ENCODE data around the gene ZNF785. TPM values are rescaled to one million over a fixed set of nuclear protein-coding genes. Genes with fewer than 3 reads are reported as not detected.

ZNF785 gene
- total and polyA plus RNA-seq, 2 of the 13 experiments (the other 11 are each of a cell fraction or from before 2014, with no cell fraction given) = 0.01 TPM; not detected in 1

- TF ChIP-seq, protein P1, sequence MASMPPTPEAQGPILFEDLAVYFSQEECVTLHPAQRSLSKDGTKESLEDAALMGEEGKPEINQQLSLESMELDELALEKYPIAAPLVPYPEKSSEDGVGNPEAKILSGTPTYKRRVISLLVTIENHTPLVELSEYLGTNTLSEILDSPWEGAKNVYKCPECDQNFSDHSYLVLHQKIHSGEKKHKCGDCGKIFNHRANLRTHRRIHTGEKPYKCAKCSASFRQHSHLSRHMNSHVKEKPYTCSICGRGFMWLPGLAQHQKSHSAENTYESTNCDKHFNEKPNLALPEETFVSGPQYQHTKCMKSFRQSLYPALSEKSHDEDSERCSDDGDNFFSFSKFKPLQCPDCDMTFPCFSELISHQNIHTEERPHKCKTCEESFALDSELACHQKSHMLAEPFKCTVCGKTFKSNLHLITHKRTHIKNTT (CRISPR knock-in tag; IDR thresholded peaks at IDR 0.05) = no peak
- no peak for TF ChIP-seq WIZ (CRISPR knock-in tag; IDR thresholded peaks at IDR 0.05)
- no peak for TF ChIP-seq HHEX (CRISPR knock-in tag; IDR thresholded peaks at IDR 0.05)
- no peak for TF ChIP-seq ZNF251 (CRISPR knock-in tag; IDR thresholded peaks at IDR 0.05)
- no peak for TF ChIP-seq ZNF367 (CRISPR knock-in tag; IDR thresholded peaks at IDR 0.05; ENCODE audit: borderline replicate concordance)
- peak; percentile 70; the same call in 1 of the 2 replicates for TF ChIP-seq ZNF512 (CRISPR knock-in tag; IDR thresholded peaks at IDR 0.05)
- TF ChIP-seq ZNF747 (CRISPR knock-in tag; IDR thresholded peaks at IDR 0.05; ENCODE audit: borderline replicate concordance) = no peak
- no peak for TF ChIP-seq SP2 (CRISPR knock-in tag; IDR thresholded peaks at IDR 0.05)
- TF ChIP-seq, protein P2, sequence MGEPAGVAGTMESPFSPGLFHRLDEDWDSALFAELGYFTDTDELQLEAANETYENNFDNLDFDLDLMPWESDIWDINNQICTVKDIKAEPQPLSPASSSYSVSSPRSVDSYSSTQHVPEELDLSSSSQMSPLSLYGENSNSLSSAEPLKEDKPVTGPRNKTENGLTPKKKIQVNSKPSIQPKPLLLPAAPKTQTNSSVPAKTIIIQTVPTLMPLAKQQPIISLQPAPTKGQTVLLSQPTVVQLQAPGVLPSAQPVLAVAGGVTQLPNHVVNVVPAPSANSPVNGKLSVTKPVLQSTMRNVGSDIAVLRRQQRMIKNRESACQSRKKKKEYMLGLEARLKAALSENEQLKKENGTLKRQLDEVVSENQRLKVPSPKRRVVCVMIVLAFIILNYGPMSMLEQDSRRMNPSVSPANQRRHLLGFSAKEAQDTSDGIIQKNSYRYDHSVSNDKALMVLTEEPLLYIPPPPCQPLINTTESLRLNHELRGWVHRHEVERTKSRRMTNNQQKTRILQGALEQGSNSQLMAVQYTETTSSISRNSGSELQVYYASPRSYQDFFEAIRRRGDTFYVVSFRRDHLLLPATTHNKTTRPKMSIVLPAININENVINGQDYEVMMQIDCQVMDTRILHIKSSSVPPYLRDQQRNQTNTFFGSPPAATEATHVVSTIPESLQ (CRISPR knock-in tag; conservative IDR thresholded peaks at IDR 0.05) = no peak
- no peak for TF ChIP-seq SMAD3 (CRISPR knock-in tag; IDR thresholded peaks at IDR 0.05)
- no peak for TF ChIP-seq TGIF2 (CRISPR knock-in tag; IDR thresholded peaks at IDR 0.05)
- no peak for TF ChIP-seq HNF4G (IDR thresholded peaks at IDR 0.05; ENCODE audit: borderline replicate concordance, low read depth, low read length)
- TF ChIP-seq HNF4G (CRISPR knock-in tag; IDR thresholded peaks at IDR 0.05; ENCODE audit: borderline replicate concordance, low read depth) = no peak; the same call in 1 of the 2 replicates
- no peak for TF ChIP-seq RAD51 (IDR thresholded peaks at IDR 0.05; ENCODE audit: borderline replicate concordance)
- no peak for TF ChIP-seq ZMYM4 (CRISPR knock-in tag; IDR thresholded peaks at IDR 0.05)
- TF ChIP-seq TOPORS (CRISPR knock-in tag; IDR thresholded peaks at IDR 0.05) = no peak; the same call in 1 of the 2 replicates
- no peak for TF ChIP-seq ESRRA (CRISPR knock-in tag; IDR thresholded peaks at IDR 0.05; ENCODE audit: low read depth)
- peak; percentile 6; the same call in 1 of the 2 replicates for TF ChIP-seq NCOA2 (CRISPR knock-in tag; IDR thresholded peaks at IDR 0.05)
- no peak for TF ChIP-seq EP300 (IDR thresholded peaks at IDR 0.05; ENCODE audit: low read depth in 2 of 2, low read length in 2 of 2)
- no peak for TF ChIP-seq EP300 (CRISPR knock-in tag; IDR thresholded peaks at IDR 0.05; ENCODE audit: borderline replicate concordance)
- no peak for TF ChIP-seq TCF7L2 (IDR thresholded peaks at IDR 0.05; ENCODE audit: low read depth, low read length)
- TF ChIP-seq ZFP90 (CRISPR knock-in tag; IDR thresholded peaks at IDR 0.05; ENCODE audit: borderline replicate concordance) = no peak
- TF ChIP-seq KDM6A (CRISPR knock-in tag; IDR thresholded peaks at IDR 0.05; ENCODE audit: low read depth) = no peak
- no peak for TF ChIP-seq MYC (CRISPR knock-in tag; IDR thresholded peaks at IDR 0.05; ENCODE audit: borderline replicate concordance)
These were observed 26.6 kb downstream of the ZNF785 start (continued) for GRCh38 chr16:30558789-30559377.
